Bronchial epithelial cell (primary cell): ENCODE measurements around the gene TPH1. TPM values are rescaled to one million over a fixed set of nuclear protein-coding genes. Genes with fewer than 3 reads are reported as not detected.

Experiments
- DNase-seq: peaks from one replicate; pipeline ENCODE4 v3.0.0-alpha.2; 2010; ENCODE audit warnings: low read depth
- FAIRE-seq: peaks from 2 replicates; lab custom pipeline; 2011; peaks lifted over from hg19 to GRCh38; lab: Jason Lieb, UNC
- H3K27me3 ChIP-seq: 2 replicates; pipeline ENCODE4 v1.5.1; 2011; ENCODE audit warnings: low read length; ENCODE audit not compliant: control insufficient read depth, insufficient read depth
- H3K36me3 ChIP-seq: 2 replicates; pipeline ENCODE4 v1.5.1; 2011; ENCODE audit warnings: low read length; ENCODE audit not compliant: control insufficient read depth, insufficient read depth
- H3K4me3 ChIP-seq: 2 replicates; pipeline ENCODE4 v1.5.1; 2011; ENCODE audit warnings: mild to moderate bottlenecking, low read depth, low read length, control low read depth
- total RNA-seq: library from RNA; depleted of rRNA; stranded (reverse); fragments of >200 nt; gene quantifications from 2 replicates; pipeline ENCODE4 v1.2.1, GENCODE V29; 2014
- TF ChIP-seq, protein P1 (sequence below): IDR thresholded peaks from 2 replicates; pipeline ENCODE4 v1.5.1; 2011; ENCODE audit warnings: mild to moderate bottlenecking, moderate library complexity, low read length, control low read depth, inconsistent platforms; ENCODE audit not compliant: insufficient read depth, severe bottlenecking

Gene TPH1
- total RNA-seq, 1 donor from 2014 or later: under 0.01 TPM

- TF ChIP-seq, protein P1, sequence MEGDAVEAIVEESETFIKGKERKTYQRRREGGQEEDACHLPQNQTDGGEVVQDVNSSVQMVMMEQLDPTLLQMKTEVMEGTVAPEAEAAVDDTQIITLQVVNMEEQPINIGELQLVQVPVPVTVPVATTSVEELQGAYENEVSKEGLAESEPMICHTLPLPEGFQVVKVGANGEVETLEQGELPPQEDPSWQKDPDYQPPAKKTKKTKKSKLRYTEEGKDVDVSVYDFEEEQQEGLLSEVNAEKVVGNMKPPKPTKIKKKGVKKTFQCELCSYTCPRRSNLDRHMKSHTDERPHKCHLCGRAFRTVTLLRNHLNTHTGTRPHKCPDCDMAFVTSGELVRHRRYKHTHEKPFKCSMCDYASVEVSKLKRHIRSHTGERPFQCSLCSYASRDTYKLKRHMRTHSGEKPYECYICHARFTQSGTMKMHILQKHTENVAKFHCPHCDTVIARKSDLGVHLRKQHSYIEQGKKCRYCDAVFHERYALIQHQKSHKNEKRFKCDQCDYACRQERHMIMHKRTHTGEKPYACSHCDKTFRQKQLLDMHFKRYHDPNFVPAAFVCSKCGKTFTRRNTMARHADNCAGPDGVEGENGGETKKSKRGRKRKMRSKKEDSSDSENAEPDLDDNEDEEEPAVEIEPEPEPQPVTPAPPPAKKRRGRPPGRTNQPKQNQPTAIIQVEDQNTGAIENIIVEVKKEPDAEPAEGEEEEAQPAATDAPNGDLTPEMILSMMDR: no peak
- no peaks in the 10 kb centered on the region for H3K27me3 ChIP-seq
- peak; percentile 63 for DNase-seq
- no peak for FAIRE-seq
- H3K4me3 ChIP-seq: no peak overlapping the region
- H3K36me3 ChIP-seq: no peaks in the 10 kb centered on the region
These were observed 19.5 kb upstream of the TPH1 start for GRCh38 chr11:18065572-18065971.

GRCh38 chr11:18064450-18065054, 18.5 kb upstream of the TPH1 start:
- H3K36me3 ChIP-seq: no peaks in the 10 kb centered on the region
- DNase-seq (no peak), FAIRE-seq (no peak)
- TF ChIP-seq, protein P1: no peak
- no peaks in the 10 kb centered on the region for H3K27me3 ChIP-seq
- no peak overlapping the region for H3K4me3 ChIP-seq

DNA sequence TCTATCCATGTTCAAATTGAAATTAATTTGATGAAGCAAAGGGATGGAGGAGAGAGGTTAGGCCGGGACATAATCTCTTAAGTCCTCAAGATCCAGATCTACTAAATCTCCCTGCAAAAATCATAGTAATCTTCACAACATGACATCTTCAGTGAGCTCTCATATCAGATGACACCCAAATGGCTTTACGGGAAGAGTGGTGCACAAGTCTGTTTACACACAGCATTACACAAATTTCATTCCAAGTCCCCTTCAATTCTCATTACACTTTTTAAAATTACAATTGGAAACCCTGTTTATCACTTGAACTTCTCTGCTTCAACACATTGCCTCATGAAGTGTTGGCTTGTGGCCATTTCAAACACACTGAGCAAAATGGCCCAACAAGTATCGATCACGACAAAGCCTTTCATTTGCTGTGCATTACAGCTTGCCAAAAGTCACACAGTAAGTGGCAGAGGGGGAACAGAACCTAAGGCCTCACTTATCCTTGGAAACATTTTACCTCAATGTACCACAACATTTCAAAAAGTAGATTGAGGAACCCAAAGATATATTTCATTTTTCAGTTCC, 17.9 kb upstream of the TPH1 start:
- DNase-seq (no peak), FAIRE-seq (no peak)
- H3K36me3 ChIP-seq: no peaks in the 10 kb centered on the region
- no peaks in the 10 kb centered on the region for H3K27me3 ChIP-seq
- no peak overlapping the region for H3K4me3 ChIP-seq
- TF ChIP-seq, protein P1: no peak

- FAIRE-seq (no peak), DNase-seq (no peak)
- TF ChIP-seq, protein P1: no peak
These were observed 17.1 kb upstream of the TPH1 start for GRCh38 chr11:18063125-18063524.

GRCh38 chr11:18061351-18061750, 15.3 kb upstream of the TPH1 start:
- TF ChIP-seq, protein P1: no peak
- DNase-seq: no peak
- FAIRE-seq: no peak

More at GRCh38 chr11:18063125-18063524, 17.1 kb upstream of the TPH1 start:
- Histone ChIP-seq H3K36me3 (no peaks in the 10 kb centered on the region), H3K4me3 (no peak overlapping the region), H3K27me3 (no peaks in the 10 kb centered on the region)

More at GRCh38 chr11:18061351-18061750, 15.3 kb upstream of the TPH1 start:
- Histone ChIP-seq H3K36me3 (no peaks in the 10 kb centered on the region), H3K27me3 (no peaks in the 10 kb centered on the region), H3K4me3 (no peak overlapping the region)
